HG02678 (cell line): ENCODE results near the gene ALDOB.

Source experiments
- ATAC-seq: cut with Tn5 transposase; IDR thresholded peaks from one replicate; pipeline ENCODE4 v1.9.1; 2021; ENCODE audit warnings: mild to moderate bottlenecking, moderate library complexity; ENCODE audit not compliant: unreplicated experiment

ALDOB gene

GRCh38 chr9:101427957-101428655, 7.5 kb downstream of the ALDOB start:
- peak; percentile 67 for ATAC-seq

- ATAC-seq: no peak
These were observed 8.2 kb downstream of the ALDOB start for GRCh38 chr9:101427358-101427757.

- no peak for ATAC-seq
These were observed 13.9 kb downstream of the ALDOB start for GRCh38 chr9:101421653-101422065.

- ATAC-seq: no peak
These were observed 15.7 kb downstream of the ALDOB start for GRCh38 chr9:101419863-101420262.

GRCh38 chr9:101418518-101419430, 16.8 kb downstream of the ALDOB start:
- ATAC-seq: no peak

GRCh38 chr9:101417977-101418376, 17.6 kb downstream of the ALDOB start:
- no peak for ATAC-seq

GRCh38 chr9:101417389-101417788, 18.2 kb downstream of the ALDOB start:
- no peak for ATAC-seq

GRCh38 chr9:101415578-101415977, 20.0 kb downstream of the ALDOB start:
- no peak for ATAC-seq

- no peak for ATAC-seq
These were observed 20.7 kb downstream of the ALDOB start for GRCh38 chr9:101414839-101415238.

GRCh38 chr9:101409079-101409477, 26.5 kb downstream of the ALDOB start:
- no peak for ATAC-seq

GRCh38 chr9:101408374-101409078, 27.0 kb downstream of the ALDOB start:
- no peak for ATAC-seq

GRCh38 chr9:101403516-101404285, 31.9 kb downstream of the ALDOB start:
- no peak for ATAC-seq

GRCh38 chr9:101400120-101400519, 35.5 kb downstream of the ALDOB start:
- no peak for ATAC-seq

GRCh38 chr9:101399643-101399970, 36.0 kb downstream of the ALDOB start:
- ATAC-seq: no peak

GRCh38 chr9:101398930-101399642, 36.5 kb downstream of the ALDOB start:
- ATAC-seq: no peak

GRCh38 chr9:101398068-101398929, 37.3 kb downstream of the ALDOB start, which contains the start of the genes MRPL50 and ZNF189:
Gene MRPL50, minus strand, starts transcription at chr9:101398618. Its CDS starts 26 bp downstream, at chr9:101398592.
Gene ZNF189, plus strand, starts transcription at chr9:101398851. Its CDS starts 306 bp downstream, at chr9:101399157.
- ATAC-seq: peak; percentile 97

- no peak for ATAC-seq
These were observed 37.9 kb downstream of the ALDOB start for GRCh38 chr9:101397746-101398067.

- ATAC-seq: no peak
These were observed 40.9 kb downstream of the ALDOB start for GRCh38 chr9:101394687-101395086.

- ATAC-seq: no peak
These were observed 42.4 kb downstream of the ALDOB start for GRCh38 chr9:101393135-101393534.
